ENCODE data around the gene SRXN1.
A peak's percentile ranks its signal among the peaks of the same experiment; 100 is the strongest.
"Not testable (repeated sequence)": the region's sequence is repeated elsewhere in the genome, so short reads cannot be mapped to it uniquely, and the experiment has no call there.

Gene SRXN1

GRCh38 chr20:653590-654416 lies 803 bp upstream of the SRXN1 start:
- no peak for DNase-seq

- no peak for DNase-seq
Observed at GRCh38 chr20:652615-653109, 338 bp downstream of the SRXN1 start.

- no peak for DNase-seq
Observed at GRCh38 chr20:651713-652614, 1.0 kb downstream of the SRXN1 start.

GRCh38 chr20:650954-651353 lies 2.0 kb downstream of the SRXN1 start:
- no peak for DNase-seq

GRCh38 chr20:650281-650680 lies 2.7 kb downstream of the SRXN1 start:
- DNase-seq, result no peak

GRCh38 chr20:647479-648019 lies 5.5 kb downstream of the SRXN1 start:
- DNase-seq, result no peak

GRCh38 chr20:646868-647233 lies 6.1 kb downstream of the SRXN1 start:
- DNase-seq, result no peak

- DNase-seq, result no peak
Observed at GRCh38 chr20:646107-646867, 6.7 kb downstream of the SRXN1 start.

- DNase-seq, result peak; percentile 44
Observed at GRCh38 chr20:645318-646106, 7.5 kb downstream of the SRXN1 start.

- no peak for DNase-seq
Observed at GRCh38 chr20:644692-645317, 8.2 kb downstream of the SRXN1 start.

GRCh38 chr20:642398-643174 lies 10.4 kb downstream of the SRXN1 start:
- peak; percentile 31 for DNase-seq

- not testable (repeated sequence) for DNase-seq
Observed at GRCh38 chr20:642013-642397, 11.0 kb downstream of the SRXN1 start.

- DNase-seq, result no peak
Observed at GRCh38 chr20:641516-641875, 11.5 kb downstream of the SRXN1 start.

GRCh38 chr20:640674-641515 lies 12.1 kb downstream of the SRXN1 start:
- no peak for DNase-seq

GRCh38 chr20:638579-638978 lies 14.4 kb downstream of the SRXN1 start:
- DNase-seq, result no peak

- DNase-seq, result no peak
Observed at GRCh38 chr20:637559-637958, 15.4 kb downstream of the SRXN1 start.

- no peak for DNase-seq
Observed at GRCh38 chr20:635893-636338, 17.1 kb downstream of the SRXN1 start.

- DNase-seq, result no peak
Observed at GRCh38 chr20:635028-635892, 17.7 kb downstream of the SRXN1 start.
